Fibroblast of lung (primary cell): ENCODE results near the gene SIVA1.

Experiments used
- EZH2 ChIP-seq: IDR thresholded peaks from 2 replicates; pipeline ENCODE4 v1.5.1; 2012; ENCODE audit warnings: low read length, control low read depth, mild to moderate bottlenecking; ENCODE audit errors: missing control alignments
- TF ChIP-seq, protein P1 (sequence below), 2 donors: IDR thresholded peaks in 1 of 2; conservative IDR thresholded peaks in 1 of 2; 1 replicate in 1 of 2; 2 replicates in 1 of 2; pipeline ENCODE4 v1.5.1; 2011 to 2012; ENCODE audit warnings: low read length in 2 of 2, control low read depth in 1 of 2, inconsistent platforms in 1 of 2, low read depth in 1 of 2, mild to moderate bottlenecking in 1 of 2

DNA sequence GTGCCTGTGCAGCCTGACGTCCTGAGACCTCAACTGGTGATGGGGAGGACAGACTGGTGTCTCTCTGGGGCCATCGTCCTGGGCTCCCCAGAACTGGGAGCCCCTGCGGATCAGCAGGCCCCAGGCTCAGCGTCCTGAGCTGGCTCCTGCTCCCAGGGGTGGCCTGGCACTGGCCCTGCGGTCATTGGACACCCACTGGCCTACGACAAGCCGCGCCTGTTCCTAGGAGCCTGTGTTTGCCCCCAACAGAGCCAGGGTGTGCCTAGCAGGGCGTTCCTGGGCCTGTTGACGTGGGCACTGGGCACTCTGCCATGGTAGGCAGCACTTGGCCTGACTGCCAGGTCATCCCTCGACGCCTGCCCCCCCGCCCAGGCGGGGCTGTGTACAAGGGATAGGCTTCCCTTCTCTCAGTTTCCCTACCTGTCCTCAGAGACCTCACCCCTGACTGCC, 20.6 kb upstream of the SIVA1 start:
- TF ChIP-seq, protein P1, sequence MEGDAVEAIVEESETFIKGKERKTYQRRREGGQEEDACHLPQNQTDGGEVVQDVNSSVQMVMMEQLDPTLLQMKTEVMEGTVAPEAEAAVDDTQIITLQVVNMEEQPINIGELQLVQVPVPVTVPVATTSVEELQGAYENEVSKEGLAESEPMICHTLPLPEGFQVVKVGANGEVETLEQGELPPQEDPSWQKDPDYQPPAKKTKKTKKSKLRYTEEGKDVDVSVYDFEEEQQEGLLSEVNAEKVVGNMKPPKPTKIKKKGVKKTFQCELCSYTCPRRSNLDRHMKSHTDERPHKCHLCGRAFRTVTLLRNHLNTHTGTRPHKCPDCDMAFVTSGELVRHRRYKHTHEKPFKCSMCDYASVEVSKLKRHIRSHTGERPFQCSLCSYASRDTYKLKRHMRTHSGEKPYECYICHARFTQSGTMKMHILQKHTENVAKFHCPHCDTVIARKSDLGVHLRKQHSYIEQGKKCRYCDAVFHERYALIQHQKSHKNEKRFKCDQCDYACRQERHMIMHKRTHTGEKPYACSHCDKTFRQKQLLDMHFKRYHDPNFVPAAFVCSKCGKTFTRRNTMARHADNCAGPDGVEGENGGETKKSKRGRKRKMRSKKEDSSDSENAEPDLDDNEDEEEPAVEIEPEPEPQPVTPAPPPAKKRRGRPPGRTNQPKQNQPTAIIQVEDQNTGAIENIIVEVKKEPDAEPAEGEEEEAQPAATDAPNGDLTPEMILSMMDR (conservative IDR thresholded peaks at IDR 0.05 in 1 of 2, IDR thresholded peaks at IDR 0.05 in 1 of 2; ENCODE audit: low read depth in 1 of 2, low read length in 2 of 2), result no peak
- no peak for TF ChIP-seq EZH2
